WTC11 (cell line): ENCODE measurements around the gene SLC38A3. TPM values are rescaled to one million over a fixed set of nuclear protein-coding genes. Genes with fewer than 3 reads are reported as not detected.

Experiments
- ATAC-seq: fragments of 200-7000 bp; cut with Tn5 transposase; 2 replicates; pipeline ENCODE4 v1.10.0; 2021; ENCODE audit warnings: mild to moderate bottlenecking, moderate library complexity
- CTCF ChIA-PET: fragments of 300-600 bp; sonication (Branson Sonifier 250); formaldehyde crosslinking; loops from one replicate; lab custom pipeline; 2021; ENCODE audit warnings: antibody characterized with exemption; lab: Charles Lee
- POLR2A ChIA-PET: fragments of 350-600 bp; sonication (Branson Sonifier 250); formaldehyde crosslinking; loops from one replicate; lab custom pipeline; 2021; ENCODE audit warnings: antibody characterized with exemption; lab: Charles Lee
- DNase-seq: peaks from one replicate; pipeline ENCODE4 v3.0.0; 2021; ENCODE audit warnings: low spot score
- H3K27ac Mint-ChIP-seq: 2 replicates; pipeline ENCODE4 v1.8.0; 2021; ENCODE audit warnings: mixed read lengths
- H3K27me3 Mint-ChIP-seq: 2 replicates; pipeline ENCODE4 v1.8.0; 2021; ENCODE audit warnings: low read depth, mild to moderate bottlenecking, moderate library complexity, mixed read lengths
- H3K36me3 Mint-ChIP-seq: 2 replicates; pipeline ENCODE4 v1.8.0; 2021; ENCODE audit warnings: mixed read lengths
- H3K4me1 Mint-ChIP-seq: 2 replicates; pipeline ENCODE4 v1.8.0; 2022; ENCODE audit warnings: mixed read lengths
- H3K4me3 Mint-ChIP-seq: 2 replicates; pipeline ENCODE4 v1.8.0; 2021; ENCODE audit warnings: mild to moderate bottlenecking, moderate library complexity, mixed read lengths
- H3K9me3 Mint-ChIP-seq: 2 replicates; pipeline ENCODE4 v1.8.0; 2021; ENCODE audit warnings: mixed read lengths
- GABPB1 ChIP-seq: sonication (generic); formaldehyde crosslinking; IDR thresholded peaks from 2 replicates; pipeline ENCODE4 v1.8.1; 2023; ENCODE audit warnings: mild to moderate bottlenecking, missing genetic modification reagents
- KAT7 ChIP-seq: sonication (generic); formaldehyde crosslinking; IDR thresholded peaks from 2 replicates; pipeline ENCODE4 v1.8.1; 2023; ENCODE audit warnings: missing genetic modification reagents, mild to moderate bottlenecking, borderline replicate concordance
- NFATC4 ChIP-seq: fragments of 250-450 bp; sonication (Bioruptor Pico); IDR thresholded peaks from 2 replicates; pipeline ENCODE4 v1.9.0; 2021; ENCODE audit warnings: mild to moderate bottlenecking
- NR2C2 ChIP-seq: sonication (generic); formaldehyde crosslinking; IDR thresholded peaks from 2 replicates; pipeline ENCODE4 v1.8.0; 2022; ENCODE audit warnings: mild to moderate bottlenecking, missing genetic modification reagents
- ZBTB21 ChIP-seq: sonication (generic); formaldehyde crosslinking; IDR thresholded peaks from 2 replicates; pipeline ENCODE4 v1.8.1; 2023; ENCODE audit warnings: mild to moderate bottlenecking, missing genetic modification reagents, borderline replicate concordance
- ZNF263 ChIP-seq: sonication (generic); formaldehyde crosslinking; IDR thresholded peaks from 2 replicates; pipeline ENCODE4 v1.8.1; 2022; ENCODE audit warnings: low read depth, mild to moderate bottlenecking, moderate library complexity, missing genetic modification reagents
- ZNF532 ChIP-seq: fragments of 250-450 bp; sonication (Bioruptor Pico); IDR thresholded peaks from 2 replicates; pipeline ENCODE4 v1.9.0; 2021; ENCODE audit warnings: mild to moderate bottlenecking, borderline replicate concordance
- total RNA-seq: library from RNA; stranded (reverse); gene quantifications from 3 replicates; pipeline ENCODE4 v1.2.3, GENCODE V29; 2021
- TF ChIP-seq, protein P1 (sequence below): sonication (generic); formaldehyde crosslinking; IDR thresholded peaks from 2 replicates; pipeline ENCODE4 v1.8.0; 2023; ENCODE audit warnings: missing genetic modification reagents, mild to moderate bottlenecking, borderline replicate concordance
- TF ChIP-seq, protein P2 (sequence below): sonication (generic); formaldehyde crosslinking; IDR thresholded peaks from 2 replicates; pipeline ENCODE4 v1.8.1; 2022; ENCODE audit warnings: missing genetic modification reagents, borderline replicate concordance
- TF ChIP-seq, protein P3 (sequence below): sonication (generic); formaldehyde crosslinking; IDR thresholded peaks from 2 replicates; pipeline ENCODE4 v1.8.1; 2023; ENCODE audit warnings: mild to moderate bottlenecking, missing genetic modification reagents, borderline replicate concordance

Gene SLC38A3
- total RNA-seq, 1 experiment from 2014 or later = 0.90 TPM

DNA sequence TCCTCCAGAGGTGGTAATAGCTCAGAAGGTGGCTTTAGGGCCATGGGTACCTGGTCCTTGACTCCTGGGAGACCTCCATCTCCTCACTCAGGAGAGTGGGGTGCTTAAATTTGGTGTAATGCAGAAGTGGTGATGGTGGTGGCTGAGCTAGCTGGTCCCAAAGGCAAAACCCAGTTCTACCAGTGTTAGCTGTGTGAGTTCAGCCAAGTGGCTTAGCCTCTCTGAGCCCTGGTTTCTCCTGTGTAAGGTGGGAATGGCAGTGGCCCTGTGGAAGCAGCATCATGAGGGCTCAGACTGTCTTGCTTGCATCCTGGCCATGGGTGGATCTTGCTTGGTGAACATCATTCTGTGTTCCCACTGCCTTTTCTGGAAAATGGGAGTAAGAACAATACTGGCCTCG, 40.6 kb upstream of the SLC38A3 start:
- H3K4me1 Mint-ChIP-seq = peaks cover 50% of the 10 kb centered on the region
- H3K27ac Mint-ChIP-seq = peak overlapping the region; percentile 71
- DNase-seq (no peak), ATAC-seq (no peak)
- ChIA-PET CTCF (interaction anchor here (0.9 to 2.6 kb wide), 10 partner anchors 8 to 100 kb away, joined by 4 to 10 read pairs (median 4); no protein-coding TSS in a partner anchor), POLR2A (interaction anchor here (1.0 kb wide), 1 partner anchor 44 kb away, joined by 6 read pairs; no protein-coding TSS in a partner anchor)
- no peaks in the 10 kb centered on the region for H3K27me3 Mint-ChIP-seq
- H3K4me3 Mint-ChIP-seq = no peak overlapping the region
- peaks cover 22% of the 10 kb centered on the region for H3K36me3 Mint-ChIP-seq
- no peaks in the 10 kb centered on the region for H3K9me3 Mint-ChIP-seq
- TF ChIP-seq ZNF263 (CRISPR knock-in tag) = no peak
- TF ChIP-seq ZNF532 (CRISPR knock-in tag) = no peak
- no peak for TF ChIP-seq KAT7 (CRISPR knock-in tag)
- TF ChIP-seq, protein P1, sequence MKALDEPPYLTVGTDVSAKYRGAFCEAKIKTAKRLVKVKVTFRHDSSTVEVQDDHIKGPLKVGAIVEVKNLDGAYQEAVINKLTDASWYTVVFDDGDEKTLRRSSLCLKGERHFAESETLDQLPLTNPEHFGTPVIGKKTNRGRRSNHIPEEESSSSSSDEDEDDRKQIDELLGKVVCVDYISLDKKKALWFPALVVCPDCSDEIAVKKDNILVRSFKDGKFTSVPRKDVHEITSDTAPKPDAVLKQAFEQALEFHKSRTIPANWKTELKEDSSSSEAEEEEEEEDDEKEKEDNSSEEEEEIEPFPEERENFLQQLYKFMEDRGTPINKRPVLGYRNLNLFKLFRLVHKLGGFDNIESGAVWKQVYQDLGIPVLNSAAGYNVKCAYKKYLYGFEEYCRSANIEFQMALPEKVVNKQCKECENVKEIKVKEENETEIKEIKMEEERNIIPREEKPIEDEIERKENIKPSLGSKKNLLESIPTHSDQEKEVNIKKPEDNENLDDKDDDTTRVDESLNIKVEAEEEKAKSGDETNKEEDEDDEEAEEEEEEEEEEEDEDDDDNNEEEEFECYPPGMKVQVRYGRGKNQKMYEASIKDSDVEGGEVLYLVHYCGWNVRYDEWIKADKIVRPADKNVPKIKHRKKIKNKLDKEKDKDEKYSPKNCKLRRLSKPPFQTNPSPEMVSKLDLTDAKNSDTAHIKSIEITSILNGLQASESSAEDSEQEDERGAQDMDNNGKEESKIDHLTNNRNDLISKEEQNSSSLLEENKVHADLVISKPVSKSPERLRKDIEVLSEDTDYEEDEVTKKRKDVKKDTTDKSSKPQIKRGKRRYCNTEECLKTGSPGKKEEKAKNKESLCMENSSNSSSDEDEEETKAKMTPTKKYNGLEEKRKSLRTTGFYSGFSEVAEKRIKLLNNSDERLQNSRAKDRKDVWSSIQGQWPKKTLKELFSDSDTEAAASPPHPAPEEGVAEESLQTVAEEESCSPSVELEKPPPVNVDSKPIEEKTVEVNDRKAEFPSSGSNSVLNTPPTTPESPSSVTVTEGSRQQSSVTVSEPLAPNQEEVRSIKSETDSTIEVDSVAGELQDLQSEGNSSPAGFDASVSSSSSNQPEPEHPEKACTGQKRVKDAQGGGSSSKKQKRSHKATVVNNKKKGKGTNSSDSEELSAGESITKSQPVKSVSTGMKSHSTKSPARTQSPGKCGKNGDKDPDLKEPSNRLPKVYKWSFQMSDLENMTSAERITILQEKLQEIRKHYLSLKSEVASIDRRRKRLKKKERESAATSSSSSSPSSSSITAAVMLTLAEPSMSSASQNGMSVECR (CRISPR knock-in tag) = no peak
- TF ChIP-seq ZBTB21 = no peak
- no peak for TF ChIP-seq NFATC4
- TF ChIP-seq NR2C2 (CRISPR knock-in tag) = no peak
- no peak for TF ChIP-seq GABPB1 (CRISPR knock-in tag)
- TF ChIP-seq, protein P2, sequence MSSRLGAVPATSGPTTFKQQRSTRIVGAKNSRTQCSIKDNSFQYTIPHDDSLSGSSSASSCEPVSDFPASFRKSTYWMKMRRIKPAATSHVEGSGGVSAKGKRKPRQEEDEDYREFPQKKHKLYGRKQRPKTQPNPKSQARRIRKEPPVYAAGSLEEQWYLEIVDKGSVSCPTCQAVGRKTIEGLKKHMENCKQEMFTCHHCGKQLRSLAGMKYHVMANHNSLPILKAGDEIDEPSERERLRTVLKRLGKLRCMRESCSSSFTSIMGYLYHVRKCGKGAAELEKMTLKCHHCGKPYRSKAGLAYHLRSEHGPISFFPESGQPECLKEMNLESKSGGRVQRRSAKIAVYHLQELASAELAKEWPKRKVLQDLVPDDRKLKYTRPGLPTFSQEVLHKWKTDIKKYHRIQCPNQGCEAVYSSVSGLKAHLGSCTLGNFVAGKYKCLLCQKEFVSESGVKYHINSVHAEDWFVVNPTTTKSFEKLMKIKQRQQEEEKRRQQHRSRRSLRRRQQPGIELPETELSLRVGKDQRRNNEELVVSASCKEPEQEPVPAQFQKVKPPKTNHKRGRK (CRISPR knock-in tag) = no peak
- TF ChIP-seq, protein P3, sequence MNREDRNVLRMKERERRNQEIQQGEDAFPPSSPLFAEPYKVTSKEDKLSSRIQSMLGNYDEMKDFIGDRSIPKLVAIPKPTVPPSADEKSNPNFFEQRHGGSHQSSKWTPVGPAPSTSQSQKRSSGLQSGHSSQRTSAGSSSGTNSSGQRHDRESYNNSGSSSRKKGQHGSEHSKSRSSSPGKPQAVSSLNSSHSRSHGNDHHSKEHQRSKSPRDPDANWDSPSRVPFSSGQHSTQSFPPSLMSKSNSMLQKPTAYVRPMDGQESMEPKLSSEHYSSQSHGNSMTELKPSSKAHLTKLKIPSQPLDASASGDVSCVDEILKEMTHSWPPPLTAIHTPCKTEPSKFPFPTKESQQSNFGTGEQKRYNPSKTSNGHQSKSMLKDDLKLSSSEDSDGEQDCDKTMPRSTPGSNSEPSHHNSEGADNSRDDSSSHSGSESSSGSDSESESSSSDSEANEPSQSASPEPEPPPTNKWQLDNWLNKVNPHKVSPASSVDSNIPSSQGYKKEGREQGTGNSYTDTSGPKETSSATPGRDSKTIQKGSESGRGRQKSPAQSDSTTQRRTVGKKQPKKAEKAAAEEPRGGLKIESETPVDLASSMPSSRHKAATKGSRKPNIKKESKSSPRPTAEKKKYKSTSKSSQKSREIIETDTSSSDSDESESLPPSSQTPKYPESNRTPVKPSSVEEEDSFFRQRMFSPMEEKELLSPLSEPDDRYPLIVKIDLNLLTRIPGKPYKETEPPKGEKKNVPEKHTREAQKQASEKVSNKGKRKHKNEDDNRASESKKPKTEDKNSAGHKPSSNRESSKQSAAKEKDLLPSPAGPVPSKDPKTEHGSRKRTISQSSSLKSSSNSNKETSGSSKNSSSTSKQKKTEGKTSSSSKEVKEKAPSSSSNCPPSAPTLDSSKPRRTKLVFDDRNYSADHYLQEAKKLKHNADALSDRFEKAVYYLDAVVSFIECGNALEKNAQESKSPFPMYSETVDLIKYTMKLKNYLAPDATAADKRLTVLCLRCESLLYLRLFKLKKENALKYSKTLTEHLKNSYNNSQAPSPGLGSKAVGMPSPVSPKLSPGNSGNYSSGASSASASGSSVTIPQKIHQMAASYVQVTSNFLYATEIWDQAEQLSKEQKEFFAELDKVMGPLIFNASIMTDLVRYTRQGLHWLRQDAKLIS (CRISPR knock-in tag) = no peak
